HUES64 (cell line): Measurements from ENCODE around the gene CCDC9.
"Not testable (repeated sequence)": the region's sequence is repeated elsewhere in the genome, so short reads cannot be mapped to it uniquely, and the experiment has no call there.

Experiments used
- H3K27ac ChIP-seq: 2 replicates; pipeline ENCODE4 v1.7.0; 2013; ENCODE audit warnings: low read depth, low read length, inconsistent platforms
- H3K27me3 ChIP-seq: 2 replicates; pipeline ENCODE4 v1.6.1; 2013; ENCODE audit warnings: mild to moderate bottlenecking, low read length; ENCODE audit not compliant: insufficient read depth
- H3K36me3 ChIP-seq: 2 replicates; pipeline ENCODE4 v1.6.1; 2013; ENCODE audit warnings: mild to moderate bottlenecking, low read length; ENCODE audit not compliant: insufficient read depth
- H3K4me1 ChIP-seq: 2 replicates; pipeline ENCODE4 v1.6.1; 2013; ENCODE audit warnings: mild to moderate bottlenecking, low read length, moderate library complexity; ENCODE audit not compliant: insufficient read depth
- H3K4me3 ChIP-seq: 2 replicates; pipeline ENCODE4 v1.5.1; 2013; ENCODE audit warnings: mild to moderate bottlenecking, low read length, moderate library complexity
- H3K9ac ChIP-seq: 2 replicates; pipeline ENCODE4 v1.6.1; 2013; ENCODE audit warnings: mild to moderate bottlenecking, low read depth, low read length
- H3K9me3 ChIP-seq: 2 replicates; pipeline ENCODE4 v1.6.1; 2013; ENCODE audit warnings: low read depth, low read length; ENCODE audit not compliant: insufficient read depth
- WGBS: fragments of 150-250, 120-280 bp; methylation state at CpG from one replicate; pipeline ENCODE4 v1.1.7; 2013; ENCODE audit warnings: missing lambda C conversion rate; 5-methylcytosine and 5-hydroxymethylcytosine counted together

The CCDC9 gene

DNA sequence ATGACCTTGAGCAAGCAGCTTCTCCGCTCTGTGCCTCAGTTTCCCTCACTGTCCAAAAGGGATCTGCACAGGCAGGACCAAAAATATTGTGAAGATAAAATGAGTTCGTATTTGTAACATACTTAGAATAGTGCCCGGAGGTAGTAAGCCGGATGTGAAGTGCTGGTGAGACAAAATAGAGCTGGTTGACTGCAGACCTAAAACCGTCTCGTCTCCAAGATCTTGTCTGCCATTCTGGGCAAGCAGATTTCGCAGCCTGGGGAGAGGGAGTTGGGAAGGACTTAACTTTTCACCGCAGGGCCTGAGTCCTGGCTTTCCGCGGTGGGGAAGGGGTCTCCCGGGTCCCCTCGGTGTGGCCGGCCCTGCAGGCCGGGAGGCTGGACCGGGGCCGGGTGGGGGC is 17.2 kb upstream of the CCDC9 start:
- whole genome bisulfite sequencing, result 15% methylated on average over 16 of the region's 16 CpGs
- Histone ChIP-seq H3K9me3 (no peaks in the 10 kb centered on the region), H3K36me3 (no peaks in the 10 kb centered on the region), H3K4me3 (peak overlapping the region; percentile 39), H3K27me3 (peaks cover 49% of the 10 kb centered on the region), H3K9ac (no peak overlapping the region), H3K4me1 (peaks cover 11% of the 10 kb centered on the region; the same call in 1 of the 2 replicates), H3K27ac (no peak overlapping the region)

DNA sequence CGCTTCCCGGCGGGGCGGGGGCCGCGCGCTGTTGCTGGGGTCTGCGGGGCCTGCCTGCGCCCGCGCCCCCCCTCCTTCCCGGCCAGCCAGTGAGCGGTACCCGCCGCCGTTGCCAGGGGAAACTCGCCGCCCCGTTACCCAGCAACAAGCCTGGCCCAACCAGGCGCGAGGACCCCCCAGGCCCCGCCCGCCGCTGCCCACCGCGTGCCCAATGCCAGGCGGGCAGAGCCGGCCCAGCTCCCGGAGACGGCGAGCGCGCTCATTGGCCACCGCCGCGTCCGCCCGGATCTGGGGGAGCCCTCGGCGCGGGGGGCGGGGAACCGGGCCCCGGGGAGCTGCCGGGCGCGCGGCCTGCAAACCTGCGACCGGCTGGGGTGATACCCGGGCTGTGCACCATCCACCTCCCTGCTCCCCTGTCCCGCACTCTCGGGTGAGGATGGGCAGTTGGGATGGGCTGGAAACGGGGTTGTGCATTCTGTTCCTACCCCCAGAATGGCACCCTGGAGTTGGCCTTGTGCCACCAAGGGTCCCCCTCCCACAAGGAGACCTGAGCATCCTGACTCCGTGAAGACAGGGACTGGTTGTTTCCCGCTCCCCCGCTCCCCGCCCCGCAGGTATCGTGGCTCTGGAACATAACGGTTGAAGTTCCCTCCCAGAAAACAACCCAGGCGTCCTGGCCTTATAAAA is 16.6 kb upstream of the CCDC9 start:
- Histone ChIP-seq H3K36me3 (no peaks in the 10 kb centered on the region), H3K4me3 (peak overlapping the region; percentile 39), H3K4me1 (peaks cover 11% of the 10 kb centered on the region; the same call in 1 of the 2 replicates), H3K27ac (no peak overlapping the region), H3K9ac (no peak overlapping the region), H3K9me3 (no peaks in the 10 kb centered on the region), H3K27me3 (peaks cover 49% of the 10 kb centered on the region)
- whole genome bisulfite sequencing, result 4% methylated on average over 61 of the region's 62 CpGs

- H3K27me3 ChIP-seq, result peaks cover 49% of the 10 kb centered on the region
- H3K27ac ChIP-seq, result no peak overlapping the region
- WGBS, result 51% methylated on average over 6 of the region's 6 CpGs
- H3K4me3 ChIP-seq, result peak overlapping the region; percentile 24
- peaks cover 11% of the 10 kb centered on the region; the same call in 1 of the 2 replicates for H3K4me1 ChIP-seq
- H3K36me3 ChIP-seq, result no peaks in the 10 kb centered on the region
- no peaks in the 10 kb centered on the region for H3K9me3 ChIP-seq
- H3K9ac ChIP-seq, result no peak overlapping the region
These were observed 15.8 kb upstream of the CCDC9 start for GRCh38 chr19:47240556-47240955.

DNA sequence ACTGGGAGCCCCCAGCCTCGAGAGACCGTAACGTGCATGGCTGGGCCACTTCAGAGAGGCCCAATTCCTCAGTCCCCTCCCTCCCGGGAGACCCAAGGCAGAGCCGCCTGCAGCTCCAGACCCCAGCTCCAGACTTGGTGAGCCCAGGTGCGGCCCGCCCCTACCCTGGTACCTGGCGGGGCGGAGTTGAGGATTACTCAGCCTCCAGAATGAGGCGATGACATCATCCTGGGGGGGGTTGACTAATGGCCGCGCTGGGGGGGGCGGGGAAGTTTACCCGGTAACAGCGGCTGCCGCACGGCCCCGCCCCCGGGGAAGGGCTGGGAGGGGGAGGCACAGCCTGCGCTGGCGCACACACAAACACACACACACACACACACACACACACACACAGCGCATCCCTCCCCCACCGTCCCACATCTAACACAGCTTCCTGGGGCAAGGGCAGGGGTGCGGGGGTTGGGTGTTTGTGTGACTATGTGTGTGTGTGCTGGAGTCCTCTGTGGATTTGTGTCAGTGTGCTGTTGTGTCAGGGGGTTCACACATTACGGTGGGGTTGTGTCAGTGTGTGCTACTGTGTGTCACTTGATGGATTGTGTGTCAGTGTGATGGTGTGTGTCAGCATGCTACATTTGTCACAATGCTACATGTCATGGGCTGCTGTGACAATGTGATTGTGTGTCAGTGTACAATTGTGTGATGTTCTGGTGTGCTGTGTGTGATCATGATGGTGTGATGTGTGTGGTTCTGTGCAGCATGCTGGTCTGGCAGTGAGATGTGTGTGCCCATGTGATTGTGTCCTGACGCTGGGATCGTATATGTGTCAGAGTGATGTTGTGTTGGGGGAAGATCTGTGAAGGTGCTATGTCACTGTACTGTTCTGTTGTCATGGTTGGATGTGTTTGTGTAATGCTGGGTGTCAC is 15.1 kb upstream of the CCDC9 start:
- no peaks in the 10 kb centered on the region for H3K9me3 ChIP-seq
- no peak overlapping the region for H3K9ac ChIP-seq
- H3K36me3 ChIP-seq, result no peaks in the 10 kb centered on the region
- H3K27ac ChIP-seq, result no peak overlapping the region
- peaks cover 11% of the 10 kb centered on the region; the same call in 1 of the 2 replicates for H3K4me1 ChIP-seq
- 13% methylated on average over 21 of the region's 27 CpGs for WGBS
- peaks cover 49% of the 10 kb centered on the region for H3K27me3 ChIP-seq
- peak overlapping the region; percentile 24 for H3K4me3 ChIP-seq

- no peaks in the 10 kb centered on the region for H3K36me3 ChIP-seq
- no peak overlapping the region for H3K9ac ChIP-seq
- H3K9me3 ChIP-seq, result no peaks in the 10 kb centered on the region
- no peak overlapping the region for H3K27ac ChIP-seq
- peaks cover 11% of the 10 kb centered on the region; the same call in 1 of the 2 replicates for H3K4me1 ChIP-seq
- peaks cover 49% of the 10 kb centered on the region for H3K27me3 ChIP-seq
- no peak overlapping the region for H3K4me3 ChIP-seq
- 91% methylated on average over 7 of the region's 7 CpGs for WGBS
These were observed 14.3 kb upstream of the CCDC9 start for GRCh38 chr19:47241919-47242577.

DNA sequence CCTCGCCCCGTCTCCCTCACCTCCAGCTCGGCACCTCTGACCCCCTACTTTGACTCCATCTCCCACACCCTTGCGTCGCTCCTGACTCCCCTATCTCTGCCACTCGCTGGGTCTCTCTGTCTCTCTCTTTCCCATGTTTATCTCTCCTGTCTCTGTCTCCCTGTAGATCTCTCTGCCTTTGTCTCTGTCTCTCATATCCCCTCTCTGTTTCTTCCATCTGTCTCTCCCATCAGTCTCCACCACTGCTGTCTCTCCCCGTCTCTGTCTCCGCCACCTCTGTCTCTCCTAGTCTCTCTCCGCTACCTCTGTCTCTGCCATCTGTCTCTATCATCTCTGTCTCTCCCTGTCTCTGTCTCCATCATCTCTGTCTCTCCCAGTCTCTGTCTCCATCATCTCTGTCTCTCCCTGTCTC is 13.0 kb upstream of the CCDC9 start:
- Histone ChIP-seq H3K4me1 (peaks cover 11% of the 10 kb centered on the region; the same call in 1 of the 2 replicates), H3K27me3 (peaks cover 48% of the 10 kb centered on the region), H3K27ac (no peak overlapping the region), H3K36me3 (no peaks in the 10 kb centered on the region), H3K9ac (no peak overlapping the region), H3K4me3 (peak overlapping the region; percentile 46), H3K9me3 (no peaks in the 10 kb centered on the region)
- 20% methylated on average over 9 of the region's 9 CpGs for WGBS

DNA sequence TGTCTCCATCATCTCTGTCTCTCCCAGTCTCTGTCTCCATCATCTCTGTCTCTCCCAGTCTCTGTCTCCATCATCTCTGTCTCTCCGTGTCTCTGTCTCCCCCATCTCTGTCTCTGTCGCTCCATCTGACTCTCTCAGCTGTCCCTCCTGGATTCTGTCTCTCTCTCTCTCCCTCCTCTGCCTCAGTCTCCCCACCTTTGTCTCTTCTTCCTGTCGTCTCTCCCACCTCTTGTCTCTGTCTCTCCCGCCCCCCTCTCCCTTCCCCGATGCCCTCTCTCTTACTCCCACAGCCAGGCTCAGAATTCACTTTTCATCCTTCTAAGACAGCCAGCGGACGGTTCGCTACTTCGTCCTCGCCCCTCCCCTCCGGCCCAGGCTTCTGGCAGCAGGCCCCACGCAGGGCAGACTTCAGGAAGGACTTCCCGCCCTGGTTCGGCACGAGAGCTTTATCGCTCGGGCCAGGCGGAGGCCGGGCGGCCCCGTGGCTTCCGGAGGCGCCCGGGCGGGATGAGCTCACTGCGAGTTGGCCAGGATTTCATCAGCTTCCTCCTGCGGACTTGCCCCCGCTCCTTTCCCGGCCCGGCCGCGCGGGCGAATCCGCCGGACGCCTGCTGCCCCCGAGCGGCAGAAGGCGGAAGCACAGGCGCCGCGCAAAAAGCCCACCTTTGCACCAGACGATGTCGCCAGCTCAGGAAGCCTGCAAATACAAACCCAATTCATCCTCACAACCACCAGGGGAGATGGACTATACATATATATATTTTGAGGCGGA is 12.4 kb upstream of the CCDC9 start:
- H3K4me1 ChIP-seq, result peaks cover 9% of the 10 kb centered on the region; the same call in 1 of the 2 replicates
- H3K9ac ChIP-seq, result peak overlapping the region; percentile 65
- H3K27ac ChIP-seq, result peak overlapping the region; percentile 91; the same call in 1 of the 2 replicates
- H3K27me3 ChIP-seq, result peaks cover 43% of the 10 kb centered on the region
- H3K9me3 ChIP-seq, result no peaks in the 10 kb centered on the region
- H3K36me3 ChIP-seq, result no peaks in the 10 kb centered on the region
- 2% methylated on average over 45 of the region's 46 CpGs for WGBS
- H3K4me3 ChIP-seq, result peak overlapping the region; percentile 46

DNA sequence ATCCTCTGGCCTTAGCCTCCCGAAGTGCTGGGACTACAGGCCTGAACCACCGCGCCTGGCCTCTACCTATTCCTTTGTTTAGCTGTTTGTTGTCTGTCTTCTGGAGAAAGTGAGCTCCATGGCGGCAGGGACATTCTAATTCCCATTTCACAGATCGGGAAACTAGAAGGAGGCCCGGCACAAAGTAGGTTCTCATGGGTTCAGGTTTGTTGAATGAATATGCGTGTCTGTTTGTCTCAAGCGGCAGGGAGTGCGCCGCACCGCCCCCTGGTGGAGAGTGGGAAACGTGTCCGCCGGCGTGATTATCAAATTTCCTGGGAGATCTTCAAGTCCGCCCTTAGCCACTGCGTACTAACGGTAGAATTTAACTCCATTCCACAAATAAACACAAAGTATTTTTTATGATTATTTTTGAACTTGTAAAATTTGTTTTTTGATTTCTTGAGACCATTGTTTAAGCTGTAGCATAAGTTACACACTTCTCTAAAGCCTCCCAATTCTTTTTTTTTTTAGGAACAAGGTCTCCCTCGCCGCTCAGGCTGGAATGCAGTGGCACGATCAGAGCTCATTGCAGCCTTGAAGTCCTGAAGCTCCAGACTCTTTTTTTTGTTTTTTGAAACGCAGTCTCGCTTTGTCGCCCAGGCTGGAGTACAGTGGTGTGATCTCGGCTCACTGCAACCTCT is 8.9 kb upstream of the CCDC9 start:
- Histone ChIP-seq H3K4me1 (no peaks in the 10 kb centered on the region), H3K4me3 (no peak overlapping the region)

DNA sequence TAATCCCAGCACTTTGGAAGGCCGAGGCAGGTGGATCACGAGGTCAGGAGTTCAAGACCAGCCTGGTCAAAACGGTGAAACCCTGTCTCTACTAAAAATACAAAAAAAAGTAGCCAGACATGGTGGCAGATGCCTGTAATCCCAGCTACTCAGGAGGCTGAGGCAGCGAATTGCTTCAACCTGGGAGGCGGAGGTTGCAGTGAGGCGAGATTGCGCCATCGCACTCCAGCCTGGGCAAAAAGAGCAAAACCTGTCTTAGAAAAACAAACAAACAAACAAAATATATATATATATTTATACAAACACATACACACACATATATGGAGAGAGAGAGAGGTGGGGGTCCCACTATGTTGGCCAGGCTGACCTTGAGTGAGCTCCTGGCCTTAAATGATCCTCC is 3.3 kb upstream of the CCDC9 start:
- H3K9me3 ChIP-seq, H3K4me1 ChIP-seq, H3K27ac ChIP-seq, H3K27me3 ChIP-seq, H3K9ac ChIP-seq, H3K4me3 ChIP-seq, H3K36me3 ChIP-seq: not testable (repeated sequence)
- 93% methylated on average over 8 of the region's 8 CpGs for WGBS

More for the DNA sequence above, 8.9 kb upstream of the CCDC9 start:
- WGBS, result 50% methylated on average over 23 of the region's 25 CpGs
- Histone ChIP-seq H3K9ac (no peak overlapping the region), H3K27me3 (peaks cover 11% of the 10 kb centered on the region), H3K9me3 (no peaks in the 10 kb centered on the region), H3K27ac (no peak overlapping the region), H3K36me3 (no peaks in the 10 kb centered on the region)

GRCh38 chr19:47253467-47253881 is 2.9 kb upstream of the CCDC9 start:
- H3K36me3 ChIP-seq, result peaks cover 1% of the 10 kb centered on the region
- H3K9ac ChIP-seq, result no peak overlapping the region
- no peak overlapping the region for H3K4me3 ChIP-seq
- H3K4me1 ChIP-seq, result peaks cover 7% of the 10 kb centered on the region; the same call in 1 of the 2 replicates
- no peak overlapping the region for H3K27ac ChIP-seq
- no peaks in the 10 kb centered on the region for H3K9me3 ChIP-seq
- no peaks in the 10 kb centered on the region for H3K27me3 ChIP-seq
- 88% methylated on average over 3 of the region's 3 CpGs for WGBS
